Mesothelial cell of epicardium (in vitro differentiated cells): ENCODE data around the gene MEN1. TPM values are rescaled to one million over a fixed set of nuclear protein-coding genes. Genes with fewer than 3 reads are reported as not detected.

Experiments used
- DNase-seq, 2 experiments: peaks; one replicate each; pipeline ENCODE4 v3.0.0; 2021; ENCODE audit warnings: low spot score in 2 of 2; ENCODE audit not compliant: unreplicated experiment in 2 of 2
- H3K27ac Mint-ChIP-seq: 2 replicates; pipeline ENCODE4 v1.8.0; 2021; ENCODE audit warnings: mixed read lengths
- H3K27me3 Mint-ChIP-seq: 2 replicates; pipeline ENCODE4 v1.8.0; 2021; ENCODE audit warnings: low read depth, mixed read lengths
- H3K36me3 Mint-ChIP-seq: 2 replicates; pipeline ENCODE4 v1.8.0; 2021; ENCODE audit warnings: mixed read lengths
- H3K4me1 Mint-ChIP-seq: 2 replicates; pipeline ENCODE4 v1.8.0; 2021; ENCODE audit warnings: mixed read lengths
- H3K4me3 Mint-ChIP-seq: 2 replicates; pipeline ENCODE4 v1.8.0; 2021; ENCODE audit warnings: mild to moderate bottlenecking, moderate library complexity, mixed read lengths
- H3K9me3 Mint-ChIP-seq: 2 replicates; pipeline ENCODE4 v1.8.0; 2021; ENCODE audit warnings: mixed read lengths
- CTCF ChIP-seq: fragments of 200-600 bp; sonication (generic); IDR thresholded peaks from one replicate; pipeline ENCODE4 v1.5.0; 2021; ENCODE audit warnings: antibody characterized with exemption; ENCODE audit not compliant: unreplicated experiment
- total RNA-seq: library from RNA; stranded (reverse); gene quantifications from 3 replicates; pipeline ENCODE4 v1.2.1, GENCODE V29; 2021

MEN1 gene
- total RNA-seq, 1 donor from 2014 or later, result 45.4 TPM

DNA sequence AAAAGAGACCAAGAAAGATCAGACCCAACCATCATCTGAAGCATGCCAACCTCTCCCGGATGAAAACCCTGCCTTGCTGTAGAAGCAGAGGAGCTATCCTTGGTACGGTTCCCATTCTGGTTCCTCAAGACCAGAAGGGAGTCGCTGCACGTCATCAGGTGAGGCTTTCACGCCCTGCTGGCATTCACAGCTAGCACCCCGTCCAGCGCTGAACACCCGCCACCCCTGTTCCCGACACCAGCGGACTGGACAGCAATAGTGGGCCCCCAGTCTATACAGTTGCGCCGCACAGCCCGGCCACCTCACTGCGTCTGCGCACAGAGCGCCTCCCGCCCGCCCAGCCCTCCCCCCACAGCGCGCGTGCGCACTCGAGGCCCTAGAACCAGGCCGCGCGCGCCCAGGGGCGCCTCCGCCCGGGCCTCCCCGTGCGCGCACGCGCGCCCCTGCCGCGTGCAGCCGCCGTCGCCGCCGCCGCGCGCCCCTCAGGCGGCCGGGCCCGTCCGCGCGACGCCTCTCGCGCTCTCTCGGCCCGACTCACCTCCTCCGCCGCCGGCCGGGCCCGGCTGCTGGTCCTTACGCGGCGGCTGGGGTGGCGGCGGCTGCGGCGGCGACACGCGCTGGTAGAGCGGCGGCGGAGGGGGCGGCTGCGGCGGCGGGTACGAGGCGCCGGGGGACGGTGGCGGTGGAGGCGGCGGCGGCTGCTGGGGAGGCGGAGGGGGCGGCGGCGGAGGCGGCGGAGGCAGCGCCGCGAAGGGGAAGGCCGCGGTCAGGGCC, 32.7 kb downstream of the MEN1 start:
- Mint-ChIP-seq H3K36me3 (peaks cover 35% of the 10 kb centered on the region), H3K27ac (peak overlapping the region; percentile 88), H3K4me1 (peaks cover 29% of the 10 kb centered on the region), H3K27me3 (no peaks in the 10 kb centered on the region), H3K4me3 (peak overlapping the region; percentile 79), H3K9me3 (no peaks in the 10 kb centered on the region)
- TF ChIP-seq CTCF, result no peak
- DNase-seq, result peak; percentile 82 to 84

GRCh38 chr11:64776875-64777274, 33.5 kb downstream of the MEN1 start:
- peak overlapping the region; percentile 88 for H3K27ac Mint-ChIP-seq
- no peak for DNase-seq
- H3K27me3 Mint-ChIP-seq, result no peaks in the 10 kb centered on the region
- H3K4me3 Mint-ChIP-seq, result peak overlapping the region; percentile 79
- TF ChIP-seq CTCF, result no peak
- peaks cover 40% of the 10 kb centered on the region for H3K36me3 Mint-ChIP-seq
- no peaks in the 10 kb centered on the region for H3K9me3 Mint-ChIP-seq
- peaks cover 29% of the 10 kb centered on the region for H3K4me1 Mint-ChIP-seq

DNA sequence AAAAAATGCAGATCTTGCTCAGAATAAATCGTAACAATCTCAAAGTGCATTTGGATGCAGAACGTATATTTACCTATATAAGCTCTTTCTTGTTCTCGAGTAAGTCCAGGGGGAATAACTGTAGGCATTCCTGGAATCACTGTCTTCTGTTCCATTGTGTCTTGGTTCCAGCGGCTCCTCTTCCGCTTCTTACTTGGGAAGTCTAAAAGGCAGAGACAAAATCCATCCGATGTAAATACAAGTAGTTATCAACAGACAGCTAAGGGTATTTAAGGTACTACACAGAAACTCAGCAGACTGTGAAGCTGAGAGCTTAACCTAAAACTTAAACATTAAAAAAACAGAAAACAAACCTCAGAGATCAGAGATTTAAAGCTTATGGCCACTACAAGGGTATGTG, 33.9 kb downstream of the MEN1 start:
- Mint-ChIP-seq H3K27ac (peak overlapping the region; percentile 88), H3K4me1 (peaks cover 29% of the 10 kb centered on the region), H3K4me3 (peak overlapping the region; percentile 79), H3K27me3 (no peaks in the 10 kb centered on the region), H3K9me3 (no peaks in the 10 kb centered on the region), H3K36me3 (peaks cover 44% of the 10 kb centered on the region)
- no peak for DNase-seq
- no peak for TF ChIP-seq CTCF

DNA sequence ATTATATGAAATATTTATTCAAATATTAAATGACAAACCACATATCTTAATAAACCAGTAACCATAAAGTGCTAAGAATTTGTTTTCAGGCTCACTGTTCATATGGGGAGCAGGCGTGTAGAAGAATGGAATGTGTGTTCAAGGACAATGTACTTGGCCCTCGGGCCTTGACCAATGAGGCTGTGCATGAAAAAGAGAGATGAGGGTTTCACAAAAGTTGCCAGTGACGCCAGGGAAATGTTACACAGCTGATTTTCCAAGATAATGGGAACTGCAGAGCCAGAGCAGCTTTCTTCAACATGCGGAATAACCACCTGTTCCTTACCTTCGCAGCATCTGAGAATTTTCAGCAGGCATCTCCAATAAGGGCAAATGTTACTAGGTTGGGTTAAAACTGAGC, 36.2 kb downstream of the MEN1 start:
- no peak for TF ChIP-seq CTCF
- no peak overlapping the region for H3K4me3 Mint-ChIP-seq
- DNase-seq, result no peak
- no peaks in the 10 kb centered on the region for H3K9me3 Mint-ChIP-seq
- H3K4me1 Mint-ChIP-seq, result peaks cover 24% of the 10 kb centered on the region
- H3K36me3 Mint-ChIP-seq, result peaks cover 58% of the 10 kb centered on the region
- H3K27ac Mint-ChIP-seq, result no peak overlapping the region
- no peaks in the 10 kb centered on the region for H3K27me3 Mint-ChIP-seq

DNA sequence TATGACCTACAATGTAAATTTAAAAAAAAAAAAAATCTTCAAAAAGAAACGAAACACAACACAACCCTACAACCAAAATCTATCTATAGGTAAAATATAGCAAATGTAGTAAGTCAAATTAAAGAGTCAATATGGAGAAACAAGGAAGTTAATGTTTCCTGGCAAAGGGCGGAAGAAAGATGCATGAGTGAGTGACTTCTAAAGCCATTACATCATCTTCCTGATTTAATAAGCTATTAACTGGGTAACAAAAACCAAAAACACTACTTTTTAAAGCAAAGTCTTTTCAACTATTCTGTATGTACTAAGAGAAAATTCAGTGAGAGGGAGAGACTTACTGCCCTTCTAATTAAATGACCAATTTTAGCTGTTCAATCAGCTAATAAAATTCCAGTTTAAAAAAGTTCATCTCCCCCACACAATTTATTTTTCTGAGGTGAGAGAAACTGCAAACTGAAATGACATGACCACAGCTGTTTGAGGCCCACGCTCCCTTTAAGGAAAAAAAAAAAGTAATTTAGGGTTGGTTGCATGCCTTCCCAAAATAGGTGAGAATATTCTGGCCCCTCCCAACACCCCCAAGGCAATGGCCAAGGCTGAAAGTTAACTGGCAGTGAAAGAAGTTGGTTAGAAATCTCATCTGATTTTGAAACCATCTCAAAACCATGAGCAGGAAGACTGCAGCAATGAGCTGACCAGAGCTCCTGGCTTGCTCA, 37.9 kb downstream of the MEN1 start:
- peaks cover 21% of the 10 kb centered on the region for H3K4me1 Mint-ChIP-seq
- no peaks in the 10 kb centered on the region for H3K9me3 Mint-ChIP-seq
- no peak overlapping the region for H3K4me3 Mint-ChIP-seq
- no peak for TF ChIP-seq CTCF
- H3K36me3 Mint-ChIP-seq, result peaks cover 70% of the 10 kb centered on the region
- no peak overlapping the region for H3K27ac Mint-ChIP-seq
- no peak for DNase-seq
- no peaks in the 10 kb centered on the region for H3K27me3 Mint-ChIP-seq
